HG02610 (cell line): ENCODE results near the gene NOP9.
"Not testable (repeated sequence)": the region's sequence is repeated elsewhere in the genome, so short reads cannot be mapped to it uniquely, and the experiment has no call there.

Experiments used
- ATAC-seq: cut with Tn5 transposase; IDR thresholded peaks from one replicate; pipeline ENCODE4 v1.9.1; 2021; ENCODE audit warnings: mild to moderate bottlenecking, moderate library complexity; ENCODE audit not compliant: unreplicated experiment

The NOP9 gene

DNA sequence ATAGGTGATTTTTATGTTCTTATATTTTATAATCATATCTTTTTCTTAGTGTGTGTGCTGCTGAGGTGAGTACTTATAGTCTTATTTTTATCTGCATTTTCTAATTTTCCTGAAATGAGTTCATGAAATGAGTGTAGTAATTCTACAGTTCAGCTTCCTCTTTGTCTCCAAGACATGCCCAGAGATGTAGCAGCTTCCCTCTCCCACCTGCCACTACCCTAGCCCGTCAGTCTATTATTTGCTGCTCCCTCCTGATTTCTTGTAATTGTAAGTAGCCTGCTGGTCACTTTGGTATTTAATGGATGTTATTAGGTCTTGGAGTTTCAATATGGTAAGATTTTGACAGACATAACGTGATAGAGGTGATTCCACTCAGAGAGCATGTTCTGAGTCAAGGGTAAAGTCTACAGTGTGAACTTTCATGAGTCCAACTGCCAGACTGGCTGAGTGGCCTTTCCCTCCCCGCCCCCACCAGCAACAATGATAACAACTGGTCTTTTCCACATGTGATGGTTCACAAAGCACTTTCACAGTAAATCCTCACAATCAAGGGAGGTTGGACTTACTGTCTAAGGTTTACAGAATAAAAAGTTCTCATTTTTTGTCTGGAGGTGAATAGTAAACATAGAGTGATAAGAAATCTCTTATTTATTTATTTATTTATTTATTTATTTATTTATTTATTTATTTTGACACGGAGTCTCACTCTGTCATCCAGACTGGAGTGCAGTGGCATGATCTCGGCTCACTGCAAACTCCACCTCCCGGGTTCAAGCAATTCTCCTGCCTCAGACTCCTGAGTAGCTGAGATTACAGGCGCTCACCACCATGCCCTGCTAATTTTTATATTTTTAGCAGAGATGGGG, 44.4 kb downstream of the NOP9 start:
- ATAC-seq, result no peak

DNA sequence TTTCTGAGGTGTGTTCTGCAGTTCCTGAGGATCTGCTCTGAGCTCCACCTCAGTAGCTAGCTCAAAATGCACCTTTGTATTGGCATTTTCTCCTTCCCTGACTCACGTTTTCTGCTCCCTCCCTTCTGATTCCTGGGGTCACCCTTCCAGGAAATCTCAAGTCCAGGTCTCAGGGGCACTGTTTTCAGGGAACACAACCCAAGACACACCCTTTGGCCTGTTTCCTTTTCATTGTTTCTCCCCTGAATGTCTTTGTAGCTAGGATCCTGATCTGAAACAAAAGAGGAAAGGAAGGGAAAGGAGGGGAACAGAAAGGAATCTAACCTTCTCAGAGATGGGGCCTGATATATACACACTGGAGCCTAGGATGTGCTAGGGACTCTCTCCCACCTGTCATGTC, 47.5 kb downstream of the NOP9 start:
- ATAC-seq, result no peak

DNA sequence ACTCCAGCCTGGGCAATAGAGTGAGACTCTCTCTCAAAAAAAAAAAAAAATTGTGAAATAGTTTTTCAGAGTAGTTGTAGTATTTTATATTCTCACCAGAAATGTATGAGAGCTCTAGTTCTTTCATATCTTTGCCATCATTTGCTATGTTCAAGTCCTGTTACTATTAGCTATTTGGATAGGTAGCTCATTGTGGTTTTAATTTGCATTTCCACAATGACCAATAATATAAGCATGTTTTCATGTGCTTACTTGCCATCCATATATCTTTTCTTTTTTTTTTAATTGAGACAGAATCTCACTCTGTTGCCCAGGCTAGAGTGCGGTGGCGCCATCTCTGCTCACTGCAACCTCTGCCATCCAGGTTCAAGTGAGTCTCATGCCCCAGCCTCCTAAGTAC, 48.5 kb downstream of the NOP9 start:
- no peak for ATAC-seq

DNA sequence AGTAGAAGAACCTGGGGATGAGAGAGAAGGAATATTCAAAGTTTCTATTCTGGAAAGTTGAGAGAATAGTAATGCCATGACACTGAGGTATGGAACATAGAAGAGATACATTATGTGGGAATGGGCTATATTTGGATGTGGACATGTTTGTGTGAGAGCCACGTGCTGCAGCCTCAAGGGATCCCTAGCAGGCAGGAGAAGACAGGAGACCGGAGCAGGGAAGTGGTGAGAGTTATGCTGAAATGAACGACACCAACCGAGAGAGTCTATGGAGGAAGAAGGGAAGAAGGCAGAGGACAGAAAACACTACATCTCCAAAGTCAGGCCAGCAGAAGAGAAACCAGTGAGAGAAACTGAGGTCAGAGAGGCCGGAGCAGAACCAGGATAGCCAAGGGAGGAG, 50.1 kb downstream of the NOP9 start:
- no peak for ATAC-seq

DNA sequence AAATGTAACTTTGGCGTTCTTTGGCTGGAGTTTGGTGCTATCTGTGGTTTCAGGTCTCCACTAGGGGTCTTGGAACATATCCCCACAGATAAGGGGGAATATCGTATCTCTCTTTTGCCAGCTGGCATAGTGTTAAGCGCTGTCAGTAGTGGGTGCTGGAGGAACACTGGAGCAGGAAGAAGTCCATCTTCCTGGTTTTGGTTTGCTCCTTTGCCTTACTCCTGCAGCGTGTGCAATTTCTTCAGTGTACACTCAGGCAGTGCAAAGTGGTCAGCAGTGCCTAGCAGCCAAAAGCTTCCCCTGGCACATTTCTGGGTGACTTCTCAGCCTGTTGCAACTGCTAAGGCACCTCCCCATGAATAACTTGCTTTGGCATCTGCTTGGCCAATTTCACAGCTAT, 51.9 kb downstream of the NOP9 start:
- ATAC-seq, result no peak

DNA sequence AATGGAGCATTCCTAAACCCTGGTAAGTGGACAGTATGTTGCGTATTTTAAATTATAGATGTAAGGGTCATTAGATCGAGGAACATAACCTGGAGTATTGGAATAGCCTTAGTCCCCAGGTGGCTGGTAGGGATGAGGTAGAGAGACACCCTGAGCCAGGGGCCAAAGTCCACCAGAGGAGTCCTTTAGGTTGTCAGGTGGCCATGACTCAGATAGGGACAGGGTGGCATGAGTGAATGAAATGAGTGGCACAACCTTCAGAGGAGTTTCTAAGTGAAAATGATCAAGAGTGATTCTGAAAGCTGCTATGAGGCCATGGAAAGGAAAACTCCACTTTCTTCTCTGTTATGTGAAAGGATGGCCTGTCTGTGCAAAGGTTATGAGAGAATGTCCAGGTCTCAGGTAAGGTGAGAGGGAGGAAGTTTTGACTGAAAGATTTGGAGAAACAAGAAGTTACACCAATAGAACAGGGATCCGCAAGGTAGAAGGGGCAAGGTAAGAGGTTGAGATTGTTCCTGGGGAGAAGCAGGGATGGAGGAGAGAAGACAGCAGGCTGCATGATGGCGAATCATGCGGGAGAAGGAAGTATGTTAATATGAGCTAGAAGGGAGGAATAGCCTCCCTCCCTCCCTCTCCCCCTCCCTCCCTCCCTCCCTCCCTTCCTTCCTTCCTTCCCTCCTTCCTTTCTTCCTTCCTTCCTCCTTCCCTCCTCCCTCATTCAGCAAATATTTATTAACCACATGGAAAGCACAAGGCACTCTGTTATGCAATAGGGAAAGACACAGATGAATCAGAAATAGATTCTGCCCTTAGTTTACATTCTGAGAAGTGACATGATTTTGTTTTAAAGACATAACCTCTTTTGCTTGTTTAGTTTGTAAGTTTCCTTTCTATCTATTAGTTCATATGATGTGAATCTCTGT, 54.2 kb downstream of the NOP9 start:
- ATAC-seq, result no peak

DNA sequence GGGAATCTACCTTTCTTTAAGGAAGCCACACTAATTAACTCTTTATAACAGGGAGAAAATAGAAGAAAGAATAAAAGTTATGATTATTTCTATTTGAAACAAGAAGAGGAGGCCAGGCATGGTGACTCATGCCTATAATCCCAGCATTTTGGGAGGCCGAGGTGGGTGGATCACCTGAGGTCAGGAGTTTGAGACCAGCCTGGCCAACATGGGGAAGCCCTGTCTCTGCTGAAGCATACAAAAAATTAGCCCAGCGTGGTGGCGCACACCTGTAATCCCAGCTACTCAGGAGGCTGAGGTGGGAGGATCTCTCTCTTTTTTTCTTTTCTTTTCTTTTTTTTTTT, 54.8 kb downstream of the NOP9 start:
- ATAC-seq, result not testable (repeated sequence)

DNA sequence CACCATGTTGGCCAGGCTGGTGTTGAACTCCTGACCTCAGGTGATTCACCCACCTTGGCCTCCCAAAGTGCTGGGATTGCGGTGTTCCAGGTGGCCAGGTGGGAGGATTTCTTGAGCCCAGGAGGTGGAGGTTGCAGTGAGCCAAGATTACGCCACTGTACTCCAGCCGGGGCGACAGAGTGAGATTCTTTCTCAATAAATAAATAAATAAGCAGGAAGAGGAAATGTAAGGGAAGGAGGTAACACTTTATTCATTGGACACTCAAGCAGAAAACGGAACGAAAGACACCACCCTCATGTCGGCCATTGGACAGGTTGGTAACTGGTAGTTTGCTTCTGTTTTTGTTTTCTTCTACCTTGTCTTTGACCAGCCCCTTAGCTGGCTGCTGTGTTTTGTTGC, 55.4 kb downstream of the NOP9 start:
- ATAC-seq, result no peak

DNA sequence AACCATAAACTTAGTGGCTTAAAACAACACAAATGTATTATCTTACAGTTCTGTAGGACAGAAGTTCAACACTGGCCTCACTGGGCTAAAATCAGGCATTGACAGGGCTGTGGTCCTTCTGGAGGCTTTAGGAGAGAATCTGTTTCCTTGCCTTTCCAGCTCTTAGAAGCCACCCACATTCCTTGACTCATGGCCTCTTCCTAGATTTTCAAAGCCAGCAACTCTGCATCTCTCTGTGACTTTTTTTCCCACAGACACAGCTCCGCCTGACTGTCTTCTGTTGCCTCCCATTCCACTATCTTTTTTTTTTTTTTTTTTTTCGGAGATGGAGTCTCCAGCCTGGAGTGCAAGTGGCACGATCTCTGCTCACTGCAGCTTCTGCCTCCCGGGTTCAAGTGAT, 56.6 kb downstream of the NOP9 start:
- ATAC-seq, result no peak
